Measurements from ENCODE around the gene HIPK2. TPM values are rescaled to one million over a fixed set of nuclear protein-coding genes. Genes with fewer than 3 reads are reported as not detected.

HIPK2 gene
- total and polyA plus RNA-seq, 7 donors, result 2.4 to 15.7 (median 7.9) TPM

DNA sequence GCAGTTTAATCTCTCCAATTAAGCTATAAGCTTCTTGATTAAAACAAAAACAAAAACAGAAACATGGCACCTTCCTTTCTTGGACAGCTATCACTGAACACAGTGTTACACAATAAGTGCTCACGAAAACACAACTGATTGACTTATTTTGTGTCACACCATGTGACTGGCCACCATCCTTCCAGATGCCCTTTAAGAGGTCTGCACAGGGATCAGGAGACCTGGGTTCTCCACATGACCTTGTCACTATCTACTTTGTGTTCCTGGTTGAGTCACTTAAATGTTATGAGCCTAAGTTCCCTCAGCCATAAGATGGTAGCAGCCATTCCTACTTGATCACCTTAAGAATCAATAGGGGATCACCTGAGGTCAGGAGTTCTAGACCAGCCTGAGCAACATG lies 120.1 kb downstream of the HIPK2 start:
- intact Hi-C loops (cut with DNase I), result no loop called here
- no peaks in the 10 kb centered on the region for H3K9me3 ChIP-seq
- DNase-seq, result no peak
- H3K4me1 ChIP-seq, result peaks cover 0 to 27% (median 2%) of the 10 kb centered on the region in 4 donors
- 95 to 96% methylated on average over 1 of the region's 1 CpG for WGBS, 2 donors
- no peak overlapping the region for H3K4me3 ChIP-seq
- TF ChIP-seq POLR2AphosphoS5 (IDR thresholded peaks at IDR 0.05) (no peak), EP300 (IDR thresholded peaks at IDR 0.05) (no peak), POLR2A (IDR thresholded peaks at IDR 0.05) (no peak)
- TF ChIP-seq, protein P1, sequence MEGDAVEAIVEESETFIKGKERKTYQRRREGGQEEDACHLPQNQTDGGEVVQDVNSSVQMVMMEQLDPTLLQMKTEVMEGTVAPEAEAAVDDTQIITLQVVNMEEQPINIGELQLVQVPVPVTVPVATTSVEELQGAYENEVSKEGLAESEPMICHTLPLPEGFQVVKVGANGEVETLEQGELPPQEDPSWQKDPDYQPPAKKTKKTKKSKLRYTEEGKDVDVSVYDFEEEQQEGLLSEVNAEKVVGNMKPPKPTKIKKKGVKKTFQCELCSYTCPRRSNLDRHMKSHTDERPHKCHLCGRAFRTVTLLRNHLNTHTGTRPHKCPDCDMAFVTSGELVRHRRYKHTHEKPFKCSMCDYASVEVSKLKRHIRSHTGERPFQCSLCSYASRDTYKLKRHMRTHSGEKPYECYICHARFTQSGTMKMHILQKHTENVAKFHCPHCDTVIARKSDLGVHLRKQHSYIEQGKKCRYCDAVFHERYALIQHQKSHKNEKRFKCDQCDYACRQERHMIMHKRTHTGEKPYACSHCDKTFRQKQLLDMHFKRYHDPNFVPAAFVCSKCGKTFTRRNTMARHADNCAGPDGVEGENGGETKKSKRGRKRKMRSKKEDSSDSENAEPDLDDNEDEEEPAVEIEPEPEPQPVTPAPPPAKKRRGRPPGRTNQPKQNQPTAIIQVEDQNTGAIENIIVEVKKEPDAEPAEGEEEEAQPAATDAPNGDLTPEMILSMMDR (IDR thresholded peaks at IDR 0.05), result no peak
- no peak overlapping the region for H3K27ac ChIP-seq
- H3K36me3 ChIP-seq, result no peaks in the 10 kb centered on the region
- H3K27me3 ChIP-seq, result no peaks in the 10 kb centered on the region

- intact Hi-C loops (cut with DNase I), result no loop called here
- TF ChIP-seq EP300 (IDR thresholded peaks at IDR 0.05) (no peak), POLR2AphosphoS5 (IDR thresholded peaks at IDR 0.05) (no peak), POLR2A (IDR thresholded peaks at IDR 0.05) (no peak)
- TF ChIP-seq, protein P1 (IDR thresholded peaks at IDR 0.05), result no peak
- Histone ChIP-seq H3K27ac (no peak overlapping the region), H3K4me1 (peaks cover 0 to 20% (median 6%) of the 10 kb centered on the region in 4 donors), H3K4me3 (no peak overlapping the region), H3K9me3 (no peaks in the 10 kb centered on the region), H3K27me3 (no peaks in the 10 kb centered on the region), H3K36me3 (no peaks in the 10 kb centered on the region)
- no peak for DNase-seq
- 93 to 95% methylated on average over 6 of the region's 6 CpGs for WGBS, 2 donors
These were observed 121.4 kb downstream of the HIPK2 start for GRCh38 chr7:139656387-139656786.

DNA sequence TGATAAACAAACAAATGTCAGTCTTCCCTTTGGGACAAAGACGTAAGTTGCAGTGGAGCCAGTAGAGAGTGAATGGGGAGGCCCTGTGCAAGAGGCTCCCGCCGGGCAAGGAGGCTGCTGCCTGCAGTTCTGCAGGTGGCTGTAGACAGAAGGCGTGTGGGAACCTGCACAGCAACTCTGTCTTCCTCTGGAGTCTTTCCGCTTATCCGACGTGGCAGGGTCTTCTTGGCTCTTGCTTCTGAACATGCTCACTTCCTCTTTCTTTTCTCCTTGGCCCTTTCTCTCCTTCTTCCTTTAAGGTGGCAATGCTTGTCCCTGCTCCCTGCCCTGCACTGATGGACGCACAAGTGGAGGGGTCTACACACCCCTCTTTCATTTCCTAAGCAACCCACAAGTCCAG lies 122.5 kb downstream of the HIPK2 start:
- Histone ChIP-seq H3K27me3 (no peaks in the 10 kb centered on the region), H3K4me3 (no peak overlapping the region), H3K27ac (no peak overlapping the region), H3K9me3 (no peaks in the 10 kb centered on the region), H3K36me3 (no peaks in the 10 kb centered on the region), H3K4me1 (peaks cover 0 to 9% (median 4%) of the 10 kb centered on the region in 4 donors)
- TF ChIP-seq POLR2AphosphoS5 (IDR thresholded peaks at IDR 0.05) (no peak), POLR2A (IDR thresholded peaks at IDR 0.05) (no peak), EP300 (IDR thresholded peaks at IDR 0.05) (no peak)
- TF ChIP-seq, protein P1 (IDR thresholded peaks at IDR 0.05), result no peak
- intact Hi-C loops (cut with DNase I), result no loop called here
- 76 to 89% methylated on average over 8 of the region's 8 CpGs for WGBS, 2 donors
- no peak for DNase-seq

- Histone ChIP-seq H3K27me3 (no peaks in the 10 kb centered on the region), H3K4me1 (peaks cover 0 to 9% (median 3%) of the 10 kb centered on the region in 4 donors), H3K9me3 (no peaks in the 10 kb centered on the region), H3K4me3 (no peak overlapping the region), H3K27ac (no peak overlapping the region), H3K36me3 (no peaks in the 10 kb centered on the region)
- intact Hi-C loops (cut with DNase I), result no loop called here
- WGBS, 2 donors, result 82 to 87% methylated on average over 14 of the region's 14 CpGs
- TF ChIP-seq, protein P1 (IDR thresholded peaks at IDR 0.05), result no peak
- TF ChIP-seq POLR2A (IDR thresholded peaks at IDR 0.05) (no peak), POLR2AphosphoS5 (IDR thresholded peaks at IDR 0.05) (no peak), EP300 (IDR thresholded peaks at IDR 0.05) (no peak)
- DNase-seq, result no peak
These were observed 123.3 kb downstream of the HIPK2 start for GRCh38 chr7:139654276-139655181.
